Endothelial cell of umbilical vein (primary cell): ENCODE measurements around the gene MTX1. TPM values are rescaled to one million over a fixed set of nuclear protein-coding genes. Genes with fewer than 3 reads are reported as not detected.
A peak's percentile ranks its signal among the peaks of the same experiment; 100 is the strongest.

Experiments
- BruUV-seq: library from RNA; stranded (reverse); fragments of 400-500 nt; replicated peaks from 2 replicates; lab custom pipeline; 2021; lab: Mats Ljungman, UMichigan
- CTCF ChIA-PET: fragments of 300-600, 350-600 bp; sonication (Branson Sonifier 250); formaldehyde crosslinking; loops from one replicate; lab custom pipeline; 2021; ENCODE audit warnings: antibody characterized with exemption, inconsistent platforms; lab: Charles Lee
- POLR2A ChIA-PET: fragments of 300-600, 350-600 bp; sonication (Branson Sonifier 250); formaldehyde crosslinking; loops from one replicate; lab custom pipeline; 2021; ENCODE audit warnings: antibody characterized with exemption, inconsistent platforms; lab: Charles Lee
- DNase-seq: peaks from one replicate; pipeline ENCODE4 v3.0.0-alpha.2; 2011; ENCODE audit warnings: low read depth, low spot score
- FAIRE-seq: peaks from 2 replicates; lab custom pipeline; 2011; peaks lifted over from hg19 to GRCh38; lab: Jason Lieb, UNC
- H2AFZ ChIP-seq: 2 replicates; pipeline ENCODE4 v1.6.0; 2012; ENCODE audit warnings: low read depth, low read length, control low read depth, inconsistent platforms
- H3K27ac ChIP-seq: 2 replicates; pipeline ENCODE4 v1.5.1; 2011; ENCODE audit warnings: low read depth, mild to moderate bottlenecking, control low read depth, low read length, moderate library complexity; ENCODE audit not compliant: insufficient read depth
- H3K27me3 ChIP-seq, 2 experiments: 2 replicates each; pipeline versions ENCODE4 v1.6.0 to v1.6.1; 2011; ENCODE audit warnings: low read length in 2 of 2, mixed read lengths in 1 of 2; ENCODE audit not compliant: control insufficient read depth in 2 of 2, insufficient read depth in 2 of 2
- H3K36me3 ChIP-seq, 2 experiments: 2 replicates in 1 of 2; 3 replicates in 1 of 2; pipeline ENCODE4 v1.5.1; 2011; ENCODE audit warnings: low read length in 2 of 2, mild to moderate bottlenecking in 1 of 2, moderate library complexity in 1 of 2; ENCODE audit not compliant: control insufficient read depth in 2 of 2, insufficient read depth in 2 of 2; ENCODE audit errors: extremely low read depth in 1 of 2
- H3K4me1 ChIP-seq: 3 replicates; pipeline ENCODE4 v1.5.1; 2011; ENCODE audit warnings: mild to moderate bottlenecking, low read length; ENCODE audit not compliant: control insufficient read depth, insufficient read depth; ENCODE audit errors: extremely low read depth
- H3K4me2 ChIP-seq: 2 replicates; pipeline ENCODE4 v1.6.1; 2011; ENCODE audit warnings: low read length, control low read depth, mixed read lengths; ENCODE audit not compliant: insufficient read depth
- H3K4me3 ChIP-seq, 3 experiments: fragments of 200-600 bp in 1 of 3; sonication (generic), shearing (Covaris generic) in 1 of 3; replicated peaks in 1 of 3; 2 replicates each; pipeline ENCODE4 v1.5.1; 2011 to 2016; ENCODE audit warnings: control low read depth in 3 of 3, low read length in 3 of 3, mild to moderate bottlenecking in 2 of 3, inconsistent platforms in 1 of 3, low read depth in 1 of 3, moderate library complexity in 1 of 3; ENCODE audit not compliant: insufficient read depth in 1 of 3
- H3K79me2 ChIP-seq: 2 replicates; pipeline ENCODE4 v1.6.0; 2012; ENCODE audit warnings: low read length, inconsistent platforms; ENCODE audit not compliant: control insufficient read depth, insufficient read depth
- H3K9ac ChIP-seq: replicated peaks from 2 replicates; pipeline ENCODE3; 2011; ENCODE audit warnings: low read length, control low read depth; ENCODE audit not compliant: insufficient read depth; ENCODE audit errors: extremely low read depth
- H3K9me1 ChIP-seq: replicated peaks from 3 replicates; pipeline ENCODE4 v1.6.0; 2011; ENCODE audit warnings: mild to moderate bottlenecking, low read length; ENCODE audit not compliant: control insufficient read depth, insufficient read depth; ENCODE audit errors: extremely low read depth
- H3K9me3 ChIP-seq: replicated peaks from 2 replicates; pipeline ENCODE4 v1.5.1; 2012; ENCODE audit warnings: low read length, inconsistent platforms; ENCODE audit not compliant: control insufficient read depth, insufficient read depth
- H4K20me1 ChIP-seq: replicated peaks from 2 replicates; pipeline ENCODE3; 2011; ENCODE audit warnings: mild to moderate bottlenecking, low read length; ENCODE audit not compliant: control insufficient read depth, insufficient read depth; ENCODE audit errors: extremely low read depth
- EZH2 ChIP-seq: IDR thresholded peaks from 2 replicates; pipeline ENCODE4 v1.6.1; 2012; ENCODE audit warnings: borderline replicate concordance, low read depth, mild to moderate bottlenecking, moderate library complexity, low read length, inconsistent platforms; ENCODE audit not compliant: severe bottlenecking
- FOS ChIP-seq: IDR thresholded peaks from 2 replicates; pipeline ENCODE4 v1.6.1; 2011; ENCODE audit warnings: mild to moderate bottlenecking, low read length, moderate library complexity, borderline replicate concordance; ENCODE audit not compliant: insufficient read depth
- GATA2 ChIP-seq: IDR thresholded peaks from 2 replicates; pipeline ENCODE4 v1.7.0; 2011; ENCODE audit warnings: low read depth, mild to moderate bottlenecking, moderate library complexity, mixed read lengths, low read length; ENCODE audit not compliant: insufficient read length, insufficient read depth
- JUN ChIP-seq: IDR thresholded peaks from 2 replicates; pipeline ENCODE4 v1.6.1; 2011; ENCODE audit warnings: borderline replicate concordance, low read depth; ENCODE audit not compliant: insufficient read length, insufficient read depth
- MAX ChIP-seq: IDR thresholded peaks from 2 replicates; pipeline ENCODE4 v1.6.1; 2011; ENCODE audit not compliant: insufficient read depth, insufficient read length
- MYC ChIP-seq: IDR thresholded peaks from one replicate; pipeline ENCODE4 v1.6.1; 2011; ENCODE audit warnings: mild to moderate bottlenecking, low read depth, low read length
- POLR2A ChIP-seq: IDR thresholded peaks from 2 replicates; pipeline ENCODE4 v1.6.1; 2012; ENCODE audit warnings: low read depth, mild to moderate bottlenecking, control low read depth, low read length
- POLR2AphosphoS5 ChIP-seq: IDR thresholded peaks from 2 replicates; pipeline ENCODE4 v1.6.1; 2012; ENCODE audit warnings: low read depth, mild to moderate bottlenecking, control low read depth, low read length, moderate library complexity; ENCODE audit not compliant: insufficient read depth
- dilution Hi-C: fragments of 300-500 bp; cut with MboI; formaldehyde crosslinking; loops from one replicate; pipeline ENCODE4 v1.15.0; 2019; ENCODE audit warnings: low sequenced_read_pairs; ENCODE audit not compliant: extremely low pct_ligation_motif_present
- intact Hi-C: fragments of 100-400 bp; cut with micrococcal nuclease; formaldehyde crosslinking; loops from one replicate; pipeline ENCODE4 v1.10.0; 2022
- polyA plus RNA-seq, 4 experiments: library from polyadenylated mRNA; depleted of rRNA in 3 of 4; stranded (reverse) in 3 of 4; unstranded in 1 of 4; fragments of >200 nt; gene quantifications; 2 replicates each; pipeline versions ENCODE4 v1.2.1 to v1.2.3, GENCODE V29; 2011 to 2012; ENCODE audit warnings: missing spikeins in 1 of 4
- total RNA-seq: library from RNA; stranded (reverse); gene quantifications from 2 replicates; pipeline ENCODE4 v1.2.3, GENCODE V29; 2021
- TF ChIP-seq, protein P1 (sequence below), 2 donors: IDR thresholded peaks; 1 replicate in 1 of 2; 2 replicates in 1 of 2; pipeline ENCODE4 v1.5.1; 2011; ENCODE audit warnings: low read length in 2 of 2, mild to moderate bottlenecking in 2 of 2, moderate library complexity in 2 of 2, control low read depth in 1 of 2, inconsistent platforms in 1 of 2, low read depth in 1 of 2; ENCODE audit not compliant: insufficient read depth in 1 of 2; ENCODE audit errors: extremely low read depth in 1 of 2

Gene MTX1
- total and polyA plus RNA-seq, 2 donors (not counting 3 experiments of a cell fraction or from before 2014, with no cell fraction given), result 53.0 to 109 TPM

GRCh38 chr1:155195201-155196102 is 13.0 kb upstream of the MTX1 start:
- TF ChIP-seq, protein P1, sequence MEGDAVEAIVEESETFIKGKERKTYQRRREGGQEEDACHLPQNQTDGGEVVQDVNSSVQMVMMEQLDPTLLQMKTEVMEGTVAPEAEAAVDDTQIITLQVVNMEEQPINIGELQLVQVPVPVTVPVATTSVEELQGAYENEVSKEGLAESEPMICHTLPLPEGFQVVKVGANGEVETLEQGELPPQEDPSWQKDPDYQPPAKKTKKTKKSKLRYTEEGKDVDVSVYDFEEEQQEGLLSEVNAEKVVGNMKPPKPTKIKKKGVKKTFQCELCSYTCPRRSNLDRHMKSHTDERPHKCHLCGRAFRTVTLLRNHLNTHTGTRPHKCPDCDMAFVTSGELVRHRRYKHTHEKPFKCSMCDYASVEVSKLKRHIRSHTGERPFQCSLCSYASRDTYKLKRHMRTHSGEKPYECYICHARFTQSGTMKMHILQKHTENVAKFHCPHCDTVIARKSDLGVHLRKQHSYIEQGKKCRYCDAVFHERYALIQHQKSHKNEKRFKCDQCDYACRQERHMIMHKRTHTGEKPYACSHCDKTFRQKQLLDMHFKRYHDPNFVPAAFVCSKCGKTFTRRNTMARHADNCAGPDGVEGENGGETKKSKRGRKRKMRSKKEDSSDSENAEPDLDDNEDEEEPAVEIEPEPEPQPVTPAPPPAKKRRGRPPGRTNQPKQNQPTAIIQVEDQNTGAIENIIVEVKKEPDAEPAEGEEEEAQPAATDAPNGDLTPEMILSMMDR (IDR thresholded peaks at IDR 0.05; ENCODE audit: extremely low read depth in 1 of 2, insufficient read depth in 1 of 2, low read depth in 1 of 2, low read length in 2 of 2), result no peak
- no peak for TF ChIP-seq FOS
- no peak for TF ChIP-seq POLR2A
- no peak for TF ChIP-seq EZH2
- TF ChIP-seq POLR2AphosphoS5, result no peak
- no peak for TF ChIP-seq JUN
- TF ChIP-seq GATA2, result no peak
- no peak for TF ChIP-seq MYC
- TF ChIP-seq MAX, result no peak
- Histone ChIP-seq H4K20me1 (no peaks in the 10 kb centered on the region), H3K9me1 (no peaks in the 10 kb centered on the region), H3K27me3 (no peaks in the 10 kb centered on the region), H3K9me3 (no peaks in the 10 kb centered on the region), H3K9ac (peak overlapping the region; percentile 35), H3K36me3 (peaks cover 0 to 3% of the 10 kb centered on the region in 2 experiments), H2AFZ (no peak overlapping the region), H3K4me1 (peaks cover 13% of the 10 kb centered on the region), H3K4me3 (peak overlapping the region; percentile 10 to 32 (median 16)), H3K79me2 (no peaks in the 10 kb centered on the region), H3K27ac (no peak overlapping the region), H3K4me2 (peak overlapping the region; percentile 70)
- no peak for FAIRE-seq
- intact Hi-C loops (no loop called here), dilution Hi-C loops (no loop called here)
- ChIA-PET CTCF (interaction anchor here (0.6 to 3.7 kb wide), 8 partner anchors 8 to 130 kb away, joined by 3 to 88 read pairs (median 15); partner anchors contain the start of genes KRTCAP2, MTX1, THBS3 and TRIM46), POLR2A (interaction anchor here (2.3 kb wide), 1 partner anchor 23 kb away, joined by 8 read pairs; the partner anchor contains the start of gene KRTCAP2)
- no peak for DNase-seq
- TSS peak; percentile 63 for BruUV-seq
